Subcutaneous abdominal adipose tissue (tissue), 5 donors: Measurements from ENCODE around the gene TIMM44.

ENCODE experiments used
- H3K27ac ChIP-seq: one replicate; pipeline ENCODE4 v1.7.0; 2013; ENCODE audit warnings: low read depth, mild to moderate bottlenecking, inconsistent platforms, low read length, moderate library complexity
- H3K27me3 ChIP-seq, 5 donors: one replicate each; pipeline ENCODE4 v1.7.0; 2013; ENCODE audit warnings: low read length in 5 of 5, inconsistent platforms in 1 of 5; ENCODE audit not compliant: control insufficient read depth in 5 of 5, insufficient read depth in 4 of 5
- H3K36me3 ChIP-seq, 5 donors: one replicate each; pipeline ENCODE4 v1.7.0; 2013; ENCODE audit warnings: low read length in 5 of 5; ENCODE audit not compliant: control insufficient read depth in 5 of 5, insufficient read depth in 5 of 5
- H3K4me1 ChIP-seq, 5 donors: one replicate each; pipeline ENCODE4 v1.7.0; 2013; ENCODE audit warnings: low read length in 5 of 5, mild to moderate bottlenecking in 3 of 5, moderate library complexity in 1 of 5; ENCODE audit not compliant: control insufficient read depth in 5 of 5, insufficient read depth in 5 of 5
- H3K4me3 ChIP-seq, 5 donors: one replicate each; pipeline ENCODE4 v1.7.0; 2013; ENCODE audit warnings: low read length in 5 of 5, low read depth in 1 of 5
- H3K9ac ChIP-seq, 5 donors: one replicate each; pipeline ENCODE4 v1.7.0; 2013; ENCODE audit warnings: low read length in 5 of 5, mild to moderate bottlenecking in 4 of 5, moderate library complexity in 3 of 5
- H3K9me3 ChIP-seq, 5 donors: one replicate each; pipeline ENCODE4 v1.7.0; 2013; ENCODE audit warnings: low read length in 5 of 5; ENCODE audit not compliant: control insufficient read depth in 5 of 5
- donor health status: healthy.
- donor health status: healthy.
- donor health status: healthy.
- donor health status: healthy.
- donor health status: healthy.

TIMM44 gene

DNA sequence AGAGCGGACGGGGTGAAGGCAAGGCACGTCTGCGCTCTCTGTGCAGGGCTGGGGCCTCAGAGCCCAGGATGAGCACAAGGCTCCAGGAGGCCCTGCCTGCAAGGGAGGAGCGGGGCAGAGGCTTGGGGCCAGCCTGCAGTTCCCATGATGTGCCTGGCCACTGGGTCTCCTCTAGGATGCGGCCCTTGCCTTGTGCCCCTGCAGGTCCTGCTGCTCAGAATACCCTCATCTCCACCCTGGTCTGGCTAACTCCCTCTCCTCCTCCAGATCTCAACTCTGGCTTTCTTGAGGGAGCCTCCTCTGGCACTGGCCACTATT is 34.2 kb upstream of the TIMM44 start:
- Histone ChIP-seq H3K36me3 (peaks cover 0 to 84% (median 66%) of the 10 kb centered on the region in 5 donors), H3K27ac (no peak overlapping the region), H3K27me3 (no peaks in the 10 kb centered on the region), H3K4me1 (peaks cover 0 to 16% (median 13%) of the 10 kb centered on the region in 5 donors), H3K4me3 (no peak overlapping the region), H3K9me3 (no peaks in the 10 kb centered on the region), H3K9ac (no peak overlapping the region)

DNA sequence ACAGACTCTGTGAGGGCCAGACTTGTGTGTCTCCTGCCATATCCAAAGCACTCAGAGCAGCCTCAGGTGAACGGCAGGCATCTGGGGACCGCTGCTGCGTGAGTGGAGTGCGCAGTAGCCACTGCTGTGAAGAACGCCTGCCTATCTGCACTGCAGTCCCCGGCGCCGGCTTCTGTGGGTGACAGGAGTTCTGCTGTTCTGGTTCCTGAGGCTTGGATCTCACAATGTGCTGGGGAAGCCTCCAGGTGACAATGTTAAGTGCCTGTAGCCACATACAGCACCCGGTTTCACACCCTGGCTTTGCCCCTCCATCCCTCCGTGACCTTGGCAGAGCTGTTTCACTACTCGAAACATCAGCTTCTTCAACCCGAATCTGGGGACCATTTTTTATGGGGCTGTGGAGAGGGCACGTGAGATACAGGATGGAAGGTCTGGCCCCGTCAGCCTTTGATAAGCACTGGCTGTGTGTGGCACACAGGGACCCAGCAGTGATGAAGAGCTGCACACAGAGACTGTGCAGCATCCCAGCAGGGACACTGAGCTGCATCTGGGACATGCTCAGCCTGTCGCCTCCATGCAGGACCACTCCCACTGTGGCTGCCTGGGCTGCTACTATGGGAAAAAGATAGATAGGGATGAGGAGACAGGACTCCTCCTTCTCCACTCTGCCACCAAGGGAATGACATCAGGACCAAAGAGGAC is 33.7 kb upstream of the TIMM44 start:
- Histone ChIP-seq H3K27ac (no peak overlapping the region), H3K4me3 (no peak overlapping the region), H3K9me3 (no peaks in the 10 kb centered on the region), H3K27me3 (no peaks in the 10 kb centered on the region), H3K4me1 (peaks cover 0 to 15% (median 11%) of the 10 kb centered on the region in 5 donors), H3K9ac (no peak overlapping the region), H3K36me3 (peaks cover 0 to 83% (median 64%) of the 10 kb centered on the region in 5 donors)

DNA sequence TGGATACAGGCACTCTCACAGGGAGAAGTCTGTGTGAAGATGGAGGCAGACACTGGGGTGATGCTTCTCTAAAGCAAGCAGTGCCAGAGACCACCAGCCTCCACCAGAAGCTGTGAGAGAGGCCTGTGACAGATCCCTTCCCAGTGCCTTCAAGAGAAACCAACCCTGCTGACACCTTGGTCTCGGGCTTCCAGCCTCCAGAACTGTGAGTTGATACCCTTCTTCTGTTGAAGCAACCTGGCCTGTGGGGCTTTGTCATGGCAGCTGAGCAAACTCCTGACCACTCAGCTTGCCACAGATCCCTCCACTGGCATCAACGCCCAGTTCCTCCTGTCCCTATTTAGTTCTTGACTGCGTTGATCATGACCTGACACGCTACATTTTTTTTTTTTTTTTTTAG is 33.0 kb upstream of the TIMM44 start:
- no peaks in the 10 kb centered on the region for H3K9me3 ChIP-seq
- H3K4me3 ChIP-seq = no peak overlapping the region
- peaks cover 0 to 13% (median 8%) of the 10 kb centered on the region in 5 donors for H3K4me1 ChIP-seq
- H3K9ac ChIP-seq = no peak overlapping the region
- no peaks in the 10 kb centered on the region for H3K27me3 ChIP-seq
- H3K36me3 ChIP-seq = peaks cover 0 to 84% (median 65%) of the 10 kb centered on the region in 5 donors
- H3K27ac ChIP-seq = no peak overlapping the region

GRCh38 chr19:7975037-7975436 is 31.6 kb upstream of the TIMM44 start:
- H3K36me3 ChIP-seq = peaks cover 0 to 79% (median 60%) of the 10 kb centered on the region in 5 donors
- H3K9ac ChIP-seq = no peak overlapping the region
- no peak overlapping the region for H3K27ac ChIP-seq
- peaks cover 0 to 13% (median 8%) of the 10 kb centered on the region in 5 donors for H3K4me1 ChIP-seq
- no peaks in the 10 kb centered on the region for H3K27me3 ChIP-seq
- H3K9me3 ChIP-seq = no peaks in the 10 kb centered on the region
- H3K4me3 ChIP-seq = no peak overlapping the region

GRCh38 chr19:7973883-7974282 is 30.4 kb upstream of the TIMM44 start:
- H3K4me3 ChIP-seq = no peak overlapping the region
- H3K27me3 ChIP-seq = no peaks in the 10 kb centered on the region
- H3K9me3 ChIP-seq = no peaks in the 10 kb centered on the region
- peaks cover 0 to 13% (median 8%) of the 10 kb centered on the region in 5 donors for H3K4me1 ChIP-seq
- no peak overlapping the region for H3K27ac ChIP-seq
- peaks cover 0 to 75% (median 57%) of the 10 kb centered on the region in 5 donors for H3K36me3 ChIP-seq
- no peak overlapping the region for H3K9ac ChIP-seq

GRCh38 chr19:7971553-7972520 is 28.4 kb upstream of the TIMM44 start:
- Histone ChIP-seq H3K9me3 (no peaks in the 10 kb centered on the region), H3K4me1 (peaks cover 0 to 13% (median 8%) of the 10 kb centered on the region in 5 donors), H3K36me3 (peaks cover 0 to 75% (median 58%) of the 10 kb centered on the region in 5 donors), H3K9ac (no peak overlapping the region), H3K4me3 (no peak overlapping the region), H3K27ac (no peak overlapping the region), H3K27me3 (no peaks in the 10 kb centered on the region)

GRCh38 chr19:7970716-7971448 is 27.4 kb upstream of the TIMM44 start:
- no peak overlapping the region for H3K4me3 ChIP-seq
- H3K27ac ChIP-seq = no peak overlapping the region
- H3K4me1 ChIP-seq = peaks cover 0 to 13% (median 8%) of the 10 kb centered on the region in 5 donors
- H3K36me3 ChIP-seq = peaks cover 0 to 80% (median 64%) of the 10 kb centered on the region in 5 donors
- no peak overlapping the region for H3K9ac ChIP-seq
- H3K9me3 ChIP-seq = no peaks in the 10 kb centered on the region
- H3K27me3 ChIP-seq = no peaks in the 10 kb centered on the region

DNA sequence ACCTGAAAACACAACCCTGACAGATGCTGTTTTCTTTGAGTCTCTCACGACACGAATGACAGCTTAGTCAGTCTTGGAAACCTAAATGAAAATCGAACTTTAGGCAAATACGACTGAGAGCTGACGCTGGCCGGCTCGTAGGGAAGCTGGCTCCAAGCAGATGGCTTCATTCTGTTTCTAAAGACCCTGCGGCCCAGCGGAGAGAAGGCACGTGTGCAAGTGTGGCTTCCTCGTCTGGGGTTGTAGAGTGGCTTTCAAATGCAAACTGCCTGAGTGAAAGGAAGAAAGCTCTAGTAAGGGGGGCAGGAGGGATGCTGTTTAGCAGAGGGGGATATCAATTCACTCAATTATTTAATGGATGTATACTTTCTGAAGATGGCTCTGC is 26.1 kb upstream of the TIMM44 start:
- H3K4me1 ChIP-seq = peaks cover 0 to 1% (median 0%) of the 10 kb centered on the region in 5 donors
- H3K9me3 ChIP-seq = no peaks in the 10 kb centered on the region
- peaks cover 0 to 87% (median 70%) of the 10 kb centered on the region in 5 donors for H3K36me3 ChIP-seq
- H3K4me3 ChIP-seq = no peak overlapping the region
- H3K9ac ChIP-seq = no peak overlapping the region
- no peak overlapping the region for H3K27ac ChIP-seq
- no peaks in the 10 kb centered on the region for H3K27me3 ChIP-seq

GRCh38 chr19:7968796-7969554 is 25.5 kb upstream of the TIMM44 start:
- H3K4me3 ChIP-seq = no peak overlapping the region
- peaks cover 0 to 87% (median 71%) of the 10 kb centered on the region in 5 donors for H3K36me3 ChIP-seq
- no peak overlapping the region for H3K27ac ChIP-seq
- H3K9ac ChIP-seq = peak overlapping the region in 1 of 5 donors; percentile 19
- H3K27me3 ChIP-seq = no peaks in the 10 kb centered on the region
- no peaks in the 10 kb centered on the region for H3K4me1 ChIP-seq
- no peaks in the 10 kb centered on the region for H3K9me3 ChIP-seq
